HepG2 (cell line): Measurements from ENCODE around the gene CRHR1. TPM values are rescaled to one million over a fixed set of nuclear protein-coding genes. Genes with fewer than 3 reads are reported as not detected.
A peak's percentile ranks its signal among the peaks of the same experiment; 100 is the strongest.

Experiments
- HES4 ChIP-seq: sonication (generic); formaldehyde crosslinking; IDR thresholded peaks from 2 replicates; pipeline ENCODE4 v1.9.0; 2021; ENCODE audit warnings: mild to moderate bottlenecking, missing genetic modification reagents, borderline replicate concordance
- IKZF4 ChIP-seq: sonication (generic); formaldehyde crosslinking; IDR thresholded peaks from 2 replicates; pipeline ENCODE4 v1.5.1; 2020; ENCODE audit warnings: borderline replicate concordance, mild to moderate bottlenecking, low read depth, missing genetic modification reagents; ENCODE audit errors: not compliant biosample characterization
- KAT8 ChIP-seq: IDR thresholded peaks from 2 replicates; pipeline ENCODE4 v1.6.1; 2016; ENCODE audit warnings: missing genetic modification reagents, missing compliant biosample characterization
- KDM5A ChIP-seq: fragments of 200-600 bp; sonication (generic); IDR thresholded peaks from 2 replicates; pipeline ENCODE4 v1.7.0; 2018; ENCODE audit warnings: antibody characterized with exemption, mild to moderate bottlenecking, low read length, borderline replicate concordance
- MBD4 ChIP-seq: IDR thresholded peaks from 2 replicates; pipeline ENCODE4 v1.6.1; 2012; ENCODE audit warnings: low read length, inconsistent platforms, borderline replicate concordance
- NR2F2 ChIP-seq: IDR thresholded peaks from 2 replicates; pipeline ENCODE4 v1.6.1; 2012; ENCODE audit warnings: low read depth, inconsistent platforms, borderline replicate concordance
- PAF1 ChIP-seq: IDR thresholded peaks from 2 replicates; pipeline ENCODE4 v1.6.1; 2016; ENCODE audit warnings: missing genetic modification reagents, missing compliant biosample characterization
- POLR2AphosphoS5 ChIP-seq: IDR thresholded peaks from 2 replicates; pipeline ENCODE4 v1.6.1; 2012; ENCODE audit warnings: low read depth, low read length
- RBM22 ChIP-seq: fragments of 200-400 bp; formaldehyde crosslinking; optimal IDR thresholded peaks from 2 replicates; pipeline ENCODE3; 2017; ENCODE audit warnings: mild to moderate bottlenecking, low read length, moderate library complexity
- TMF1 ChIP-seq: sonication (generic); formaldehyde crosslinking; IDR thresholded peaks from 2 replicates; pipeline ENCODE4 v1.8.1; 2022; ENCODE audit warnings: low read depth, missing genetic modification reagents
- ZNF17 ChIP-seq: sonication (generic); formaldehyde crosslinking; IDR thresholded peaks from 2 replicates; pipeline ENCODE4 v1.5.0; 2020; ENCODE audit warnings: mild to moderate bottlenecking, missing genetic modification reagents
- ZNF24 ChIP-seq: fragments of 450-650 bp; IDR thresholded peaks from 2 replicates; pipeline ENCODE4 v1.6.1; 2017; ENCODE audit warnings: antibody characterized with exemption, mild to moderate bottlenecking
- ZNF343 ChIP-seq: sonication (generic); formaldehyde crosslinking; IDR thresholded peaks from 2 replicates; pipeline ENCODE4 v1.4.0; 2020; ENCODE audit warnings: mild to moderate bottlenecking, missing genetic modification reagents
- ZNF563 ChIP-seq: sonication (generic); formaldehyde crosslinking; IDR thresholded peaks from 2 replicates; pipeline ENCODE4 v1.8.0; 2022; ENCODE audit warnings: mild to moderate bottlenecking, moderate library complexity, missing genetic modification reagents
- ZNF619 ChIP-seq: sonication (generic); formaldehyde crosslinking; IDR thresholded peaks from 2 replicates; pipeline ENCODE4 v1.4.0; 2020; ENCODE audit warnings: mild to moderate bottlenecking, missing genetic modification reagents
- polyA plus RNA-seq, 8 experiments: library from polyadenylated mRNA; depleted of rRNA in 3 of 8; stranded (reverse) in 7 of 8; unstranded in 1 of 8; fragments of >200 nt; fragmentation: Illumina TruSeq in 4 of 8; extraction: Trizol in 4 of 8; gene quantifications; 2 replicates each; pipeline versions ENCODE4 v1.2.1 to v1.2.3, GENCODE V29; 2011 to 2016; ENCODE audit warnings: low read depth in 4 of 8, missing spikeins in 1 of 8, mixed read lengths in 1 of 8; ENCODE audit not compliant: insufficient read depth in 1 of 8
- total RNA-seq, 5 experiments: library from RNA; depleted of rRNA; stranded (reverse); fragments of >200 nt; fragmentation: Illumina TruSeq; extraction: Trizol; gene quantifications; 2 replicates each; pipeline ENCODE4 v1.2.3, GENCODE V29; 2016; ENCODE audit warnings: low read depth in 1 of 5
- TF ChIP-seq, protein P1 (sequence below): IDR thresholded peaks from 2 replicates; pipeline ENCODE4 v1.6.1; 2016; ENCODE audit warnings: missing genetic modification reagents, missing compliant biosample characterization
- TF ChIP-seq, protein P2 (sequence below): sonication (generic); formaldehyde crosslinking; conservative IDR thresholded peaks from 2 replicates; pipeline ENCODE4 v1.5.0; 2020; ENCODE audit warnings: missing genetic modification reagents
- TF ChIP-seq, protein P3 (sequence below): sonication (generic); formaldehyde crosslinking; IDR thresholded peaks from 2 replicates; pipeline ENCODE4 v1.9.0; 2021; ENCODE audit warnings: missing genetic modification reagents, borderline replicate concordance
- TF ChIP-seq, protein P4 (sequence below): sonication (generic); formaldehyde crosslinking; IDR thresholded peaks from 2 replicates; pipeline ENCODE4 v1.5.0; 2020; ENCODE audit warnings: mild to moderate bottlenecking, missing genetic modification reagents, moderate library complexity
- TF ChIP-seq, protein P5 (sequence below): sonication (generic); formaldehyde crosslinking; IDR thresholded peaks from 2 replicates; pipeline ENCODE4 v1.4.0; 2020; ENCODE audit warnings: missing genetic modification reagents
- TF ChIP-seq, protein P6 (sequence below): IDR thresholded peaks from 2 replicates; pipeline ENCODE4 v1.6.1; 2016; ENCODE audit warnings: missing compliant biosample characterization, missing genetic modification reagents, borderline replicate concordance

CRHR1 gene
- total and polyA plus RNA-seq, 2 of the 13 experiments (the other 11 are each of a cell fraction or from before 2014, with no cell fraction given): not detected

DNA sequence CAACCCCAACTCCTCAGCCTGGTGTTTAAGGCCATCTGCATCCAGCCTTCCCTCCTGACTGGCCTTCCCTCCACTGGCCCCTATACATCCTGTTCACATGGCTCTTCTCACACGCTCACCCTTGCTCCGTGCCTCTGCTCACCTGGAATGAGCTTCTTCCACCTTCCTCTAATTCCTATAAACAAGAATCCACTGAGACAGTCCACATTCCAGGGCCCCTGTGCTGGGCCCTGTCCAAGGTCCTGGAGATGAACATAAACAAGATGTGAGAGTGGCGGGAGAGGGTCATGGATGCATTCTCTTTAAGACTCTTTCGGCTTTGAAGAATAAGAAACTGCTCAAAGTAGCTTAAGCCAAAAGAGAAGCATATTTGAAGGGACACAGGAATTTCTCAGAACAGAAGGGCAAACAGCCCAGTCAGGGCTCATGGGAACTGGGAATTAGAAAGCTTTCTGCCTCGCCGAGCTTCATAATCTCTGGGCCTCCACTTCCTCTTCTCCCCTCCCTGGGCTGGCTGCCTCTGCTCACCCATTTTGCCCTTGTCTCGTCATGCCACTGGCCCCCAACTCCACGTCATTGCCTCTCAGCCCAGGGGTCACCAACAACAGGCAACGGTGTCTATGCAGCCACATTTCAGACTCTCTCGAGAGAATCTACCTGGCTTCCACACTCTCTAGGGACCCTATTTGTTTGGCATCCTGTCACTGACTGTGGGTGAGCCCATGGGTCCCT, 74.0 kb downstream of the CRHR1 start (continued):
- TF ChIP-seq, protein P1, sequence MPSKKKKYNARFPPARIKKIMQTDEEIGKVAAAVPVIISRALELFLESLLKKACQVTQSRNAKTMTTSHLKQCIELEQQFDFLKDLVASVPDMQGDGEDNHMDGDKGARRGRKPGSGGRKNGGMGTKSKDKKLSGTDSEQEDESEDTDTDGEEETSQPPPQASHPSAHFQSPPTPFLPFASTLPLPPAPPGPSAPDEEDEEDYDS: no peak
- TF ChIP-seq HES4 (CRISPR knock-in tag) (peak; percentile 66; the same call in 1 of the 2 replicates), ZNF24 (no peak), IKZF4 (CRISPR knock-in tag) (no peak), ZNF343 (no peak), ZNF17 (CRISPR knock-in tag) (0 out of 2 replicates have a peak, but pooled peaks have one; percentile 43), ZNF563 (CRISPR knock-in tag) (peak; percentile 63; the same call in 1 of the 2 replicates), KDM5A (no peak), NR2F2 (no peak), POLR2AphosphoS5 (no peak), PAF1 (CRISPR knock-in tag) (no peak), KAT8 (CRISPR knock-in tag) (peak; percentile 62), RBM22 (no peak), MBD4 (no peak), ZNF619 (CRISPR knock-in tag) (no peak), TMF1 (peak; percentile 63; the same call in 1 of the 2 replicates)
- TF ChIP-seq, protein P2, sequence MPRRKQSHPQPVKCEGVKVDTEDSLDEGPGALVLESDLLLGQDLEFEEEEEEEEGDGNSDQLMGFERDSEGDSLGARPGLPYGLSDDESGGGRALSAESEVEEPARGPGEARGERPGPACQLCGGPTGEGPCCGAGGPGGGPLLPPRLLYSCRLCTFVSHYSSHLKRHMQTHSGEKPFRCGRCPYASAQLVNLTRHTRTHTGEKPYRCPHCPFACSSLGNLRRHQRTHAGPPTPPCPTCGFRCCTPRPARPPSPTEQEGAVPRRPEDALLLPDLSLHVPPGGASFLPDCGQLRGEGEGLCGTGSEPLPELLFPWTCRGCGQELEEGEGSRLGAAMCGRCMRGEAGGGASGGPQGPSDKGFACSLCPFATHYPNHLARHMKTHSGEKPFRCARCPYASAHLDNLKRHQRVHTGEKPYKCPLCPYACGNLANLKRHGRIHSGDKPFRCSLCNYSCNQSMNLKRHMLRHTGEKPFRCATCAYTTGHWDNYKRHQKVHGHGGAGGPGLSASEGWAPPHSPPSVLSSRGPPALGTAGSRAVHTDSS (CRISPR knock-in tag): no peak
- TF ChIP-seq, protein P3, sequence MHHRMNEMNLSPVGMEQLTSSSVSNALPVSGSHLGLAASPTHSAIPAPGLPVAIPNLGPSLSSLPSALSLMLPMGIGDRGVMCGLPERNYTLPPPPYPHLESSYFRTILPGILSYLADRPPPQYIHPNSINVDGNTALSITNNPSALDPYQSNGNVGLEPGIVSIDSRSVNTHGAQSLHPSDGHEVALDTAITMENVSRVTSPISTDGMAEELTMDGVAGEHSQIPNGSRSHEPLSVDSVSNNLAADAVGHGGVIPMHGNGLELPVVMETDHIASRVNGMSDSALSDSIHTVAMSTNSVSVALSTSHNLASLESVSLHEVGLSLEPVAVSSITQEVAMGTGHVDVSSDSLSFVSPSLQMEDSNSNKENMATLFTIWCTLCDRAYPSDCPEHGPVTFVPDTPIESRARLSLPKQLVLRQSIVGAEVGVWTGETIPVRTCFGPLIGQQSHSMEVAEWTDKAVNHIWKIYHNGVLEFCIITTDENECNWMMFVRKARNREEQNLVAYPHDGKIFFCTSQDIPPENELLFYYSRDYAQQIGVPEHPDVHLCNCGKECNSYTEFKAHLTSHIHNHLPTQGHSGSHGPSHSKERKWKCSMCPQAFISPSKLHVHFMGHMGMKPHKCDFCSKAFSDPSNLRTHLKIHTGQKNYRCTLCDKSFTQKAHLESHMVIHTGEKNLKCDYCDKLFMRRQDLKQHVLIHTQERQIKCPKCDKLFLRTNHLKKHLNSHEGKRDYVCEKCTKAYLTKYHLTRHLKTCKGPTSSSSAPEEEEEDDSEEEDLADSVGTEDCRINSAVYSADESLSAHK (CRISPR knock-in tag): peak; percentile 59; the same call in 1 of the 2 replicates
- TF ChIP-seq, protein P4, sequence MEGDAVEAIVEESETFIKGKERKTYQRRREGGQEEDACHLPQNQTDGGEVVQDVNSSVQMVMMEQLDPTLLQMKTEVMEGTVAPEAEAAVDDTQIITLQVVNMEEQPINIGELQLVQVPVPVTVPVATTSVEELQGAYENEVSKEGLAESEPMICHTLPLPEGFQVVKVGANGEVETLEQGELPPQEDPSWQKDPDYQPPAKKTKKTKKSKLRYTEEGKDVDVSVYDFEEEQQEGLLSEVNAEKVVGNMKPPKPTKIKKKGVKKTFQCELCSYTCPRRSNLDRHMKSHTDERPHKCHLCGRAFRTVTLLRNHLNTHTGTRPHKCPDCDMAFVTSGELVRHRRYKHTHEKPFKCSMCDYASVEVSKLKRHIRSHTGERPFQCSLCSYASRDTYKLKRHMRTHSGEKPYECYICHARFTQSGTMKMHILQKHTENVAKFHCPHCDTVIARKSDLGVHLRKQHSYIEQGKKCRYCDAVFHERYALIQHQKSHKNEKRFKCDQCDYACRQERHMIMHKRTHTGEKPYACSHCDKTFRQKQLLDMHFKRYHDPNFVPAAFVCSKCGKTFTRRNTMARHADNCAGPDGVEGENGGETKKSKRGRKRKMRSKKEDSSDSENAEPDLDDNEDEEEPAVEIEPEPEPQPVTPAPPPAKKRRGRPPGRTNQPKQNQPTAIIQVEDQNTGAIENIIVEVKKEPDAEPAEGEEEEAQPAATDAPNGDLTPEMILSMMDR (CRISPR knock-in tag): no peak
- TF ChIP-seq, protein P5, sequence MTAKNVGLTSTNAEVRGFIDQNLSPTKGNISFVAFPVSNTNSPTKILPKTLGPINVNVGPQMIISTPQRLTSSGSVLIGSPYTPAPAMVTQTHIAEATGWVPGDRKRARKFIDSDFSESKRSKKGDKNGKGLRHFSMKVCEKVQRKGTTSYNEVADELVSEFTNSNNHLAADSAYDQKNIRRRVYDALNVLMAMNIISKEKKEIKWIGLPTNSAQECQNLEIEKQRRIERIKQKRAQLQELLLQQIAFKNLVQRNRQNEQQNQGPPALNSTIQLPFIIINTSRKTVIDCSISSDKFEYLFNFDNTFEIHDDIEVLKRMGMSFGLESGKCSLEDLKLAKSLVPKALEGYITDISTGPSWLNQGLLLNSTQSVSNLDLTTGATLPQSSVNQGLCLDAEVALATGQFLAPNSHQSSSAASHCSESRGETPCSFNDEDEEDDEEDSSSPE (CRISPR knock-in tag): no peak
- TF ChIP-seq, protein P6, sequence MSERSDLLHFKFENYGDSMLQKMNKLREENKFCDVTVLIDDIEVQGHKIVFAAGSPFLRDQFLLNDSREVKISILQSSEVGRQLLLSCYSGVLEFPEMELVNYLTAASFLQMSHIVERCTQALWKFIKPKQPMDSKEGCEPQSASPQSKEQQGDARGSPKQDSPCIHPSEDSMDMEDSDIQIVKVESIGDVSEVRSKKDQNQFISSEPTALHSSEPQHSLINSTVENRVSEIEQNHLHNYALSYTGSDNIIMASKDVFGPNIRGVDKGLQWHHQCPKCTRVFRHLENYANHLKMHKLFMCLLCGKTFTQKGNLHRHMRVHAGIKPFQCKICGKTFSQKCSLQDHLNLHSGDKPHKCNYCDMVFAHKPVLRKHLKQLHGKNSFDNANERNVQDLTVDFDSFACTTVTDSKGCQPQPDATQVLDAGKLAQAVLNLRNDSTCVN (CRISPR knock-in tag): peak; percentile 69; the same call in 1 of the 2 replicates
